Omental fat pad (tissue), 4 donors: Measurements from ENCODE around the gene CTTNBP2. TPM values are rescaled to one million over a fixed set of nuclear protein-coding genes. Genes with fewer than 3 reads are reported as not detected.

Experiments used
- ATAC-seq: fragments of 150-250 bp; one replicate; pipeline ENCODE4 v1.9.1; 2016; ENCODE audit warnings: mild to moderate bottlenecking, moderate library complexity; ENCODE audit not compliant: low FRiP score
- DNase-seq: peaks from one replicate; pipeline ENCODE4 v3.0.0-alpha.2; 2019; ENCODE audit warnings: low spot score
- CTCF ChIP-seq, 3 donors: fragments of 450-650 bp; IDR thresholded peaks; one replicate each; pipeline ENCODE4 v1.5.1; 2016 to 2017; ENCODE audit warnings: antibody characterized with exemption in 3 of 3, mild to moderate bottlenecking in 3 of 3, moderate library complexity in 2 of 3
- total RNA-seq, 4 donors: library from RNA; depleted of rRNA; stranded (reverse); fragments of >200 nt; gene quantifications; one replicate each; pipeline ENCODE4 v1.1.0, GENCODE V29; 2016

The CTTNBP2 gene
- total RNA-seq, 4 donors from 2014 or later: 4.7 to 15.1 (median 13.0) TPM

- no peak for ATAC-seq
- no peak for TF ChIP-seq CTCF (IDR thresholded peaks at IDR 0.05)
- no peak for DNase-seq
Observed at GRCh38 chr7:117762055-117762454, 111.2 kb downstream of the CTTNBP2 start.

- no peak for ATAC-seq
- DNase-seq: no peak
- no peak for TF ChIP-seq CTCF (IDR thresholded peaks at IDR 0.05)
Observed at GRCh38 chr7:117759950-117760640, 113.1 kb downstream of the CTTNBP2 start.

- no peak for TF ChIP-seq CTCF (IDR thresholded peaks at IDR 0.05)
- ATAC-seq (no peak), DNase-seq (no peak)
Observed at GRCh38 chr7:117757440-117757839, 115.8 kb downstream of the CTTNBP2 start.

- TF ChIP-seq CTCF (IDR thresholded peaks at IDR 0.05): no peak
- ATAC-seq (no peak), DNase-seq (no peak)
Observed at GRCh38 chr7:117756586-117757085, 116.6 kb downstream of the CTTNBP2 start.

GRCh38 chr7:117755136-117755535, 118.1 kb downstream of the CTTNBP2 start:
- TF ChIP-seq CTCF (IDR thresholded peaks at IDR 0.05): no peak
- no peak for DNase-seq
- ATAC-seq: no peak

GRCh38 chr7:117751775-117752174, 121.5 kb downstream of the CTTNBP2 start:
- no peak for ATAC-seq

More at GRCh38 chr7:117751775-117752174, 121.5 kb downstream of the CTTNBP2 start:
- TF ChIP-seq CTCF (IDR thresholded peaks at IDR 0.05): no peak
- no peak for DNase-seq
